HG03159 (cell line): ENCODE results near the gene CYSTM1.
A peak's percentile ranks its signal among the peaks of the same experiment; 100 is the strongest.

ENCODE experiments used
- ATAC-seq: cut with Tn5 transposase; IDR thresholded peaks from one replicate; pipeline ENCODE4 v1.9.1; 2021; ENCODE audit warnings: mild to moderate bottlenecking, moderate library complexity; ENCODE audit not compliant: unreplicated experiment

Gene CYSTM1

GRCh38 chr5:140232731-140233130 is 57.7 kb downstream of the CYSTM1 start:
- ATAC-seq, result no peak

- ATAC-seq, result no peak
Observed at GRCh38 chr5:140234377-140234989, 59.5 kb downstream of the CYSTM1 start.

- ATAC-seq, result no peak
Observed at GRCh38 chr5:140235791-140236551, 61.0 kb downstream of the CYSTM1 start.

GRCh38 chr5:140236891-140237598 is 62.1 kb downstream of the CYSTM1 start:
- ATAC-seq, result no peak

GRCh38 chr5:140238756-140239155 is 63.8 kb downstream of the CYSTM1 start:
- ATAC-seq, result no peak

GRCh38 chr5:140239461-140239860 is 64.5 kb downstream of the CYSTM1 start:
- ATAC-seq, result peak; percentile 2

- peak; percentile 70 for ATAC-seq
Observed at GRCh38 chr5:140239939-140240700, 65.1 kb downstream of the CYSTM1 start.

- ATAC-seq, result no peak
Observed at GRCh38 chr5:140240987-140241706, 66.2 kb downstream of the CYSTM1 start.

GRCh38 chr5:140242099-140242498 is 67.1 kb downstream of the CYSTM1 start:
- no peak for ATAC-seq

GRCh38 chr5:140242890-140243585 is 68.0 kb downstream of the CYSTM1 start:
- ATAC-seq, result no peak

GRCh38 chr5:140243706-140244250 is 68.8 kb downstream of the CYSTM1 start:
- ATAC-seq, result no peak

GRCh38 chr5:140244525-140245025 is 69.6 kb downstream of the CYSTM1 start:
- peak; percentile 67 for ATAC-seq

GRCh38 chr5:140245341-140245740 is 70.4 kb downstream of the CYSTM1 start:
- no peak for ATAC-seq

- ATAC-seq, result no peak
Observed at GRCh38 chr5:140245926-140246325, 70.9 kb downstream of the CYSTM1 start.

GRCh38 chr5:140246378-140247122 is 71.6 kb downstream of the CYSTM1 start:
- no peak for ATAC-seq

- no peak for ATAC-seq
Observed at GRCh38 chr5:140248414-140248813, 73.4 kb downstream of the CYSTM1 start.

- no peak for ATAC-seq
Observed at GRCh38 chr5:140249536-140249935, 74.5 kb downstream of the CYSTM1 start.

- no peak for ATAC-seq
Observed at GRCh38 chr5:140250386-140250785, 75.4 kb downstream of the CYSTM1 start.

- ATAC-seq, result peak; percentile 59
Observed at GRCh38 chr5:140251527-140251973, 76.6 kb downstream of the CYSTM1 start.
